GM19324 (cell line): ENCODE data around the gene ADARB2.

Experiments used
- ATAC-seq: cut with Tn5 transposase; IDR thresholded peaks from one replicate; pipeline ENCODE4 v1.9.1; 2021; ENCODE audit warnings: mild to moderate bottlenecking, moderate library complexity; ENCODE audit not compliant: unreplicated experiment, low FRiP score

ADARB2 gene

DNA sequence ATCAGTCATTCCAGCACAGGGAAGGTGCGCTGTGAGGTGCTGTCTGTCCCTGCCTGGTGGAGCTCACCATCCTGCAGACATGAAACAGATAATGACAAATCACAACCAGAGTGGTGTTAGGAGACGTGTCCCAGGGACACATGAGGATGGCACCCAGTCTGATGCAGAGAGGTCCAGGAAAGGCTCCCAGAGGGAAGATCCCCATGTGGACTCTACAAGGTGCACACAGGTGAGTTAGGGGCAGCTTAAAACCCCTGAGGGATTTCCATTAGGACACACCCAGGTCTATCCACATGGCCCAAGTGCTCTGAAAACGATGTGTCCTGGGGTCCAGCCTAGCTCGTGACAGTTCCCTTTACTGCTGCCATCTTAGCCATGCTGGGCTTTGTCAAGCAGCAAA is 91.4 kb downstream of the ADARB2 start:
- ATAC-seq: no peak

DNA sequence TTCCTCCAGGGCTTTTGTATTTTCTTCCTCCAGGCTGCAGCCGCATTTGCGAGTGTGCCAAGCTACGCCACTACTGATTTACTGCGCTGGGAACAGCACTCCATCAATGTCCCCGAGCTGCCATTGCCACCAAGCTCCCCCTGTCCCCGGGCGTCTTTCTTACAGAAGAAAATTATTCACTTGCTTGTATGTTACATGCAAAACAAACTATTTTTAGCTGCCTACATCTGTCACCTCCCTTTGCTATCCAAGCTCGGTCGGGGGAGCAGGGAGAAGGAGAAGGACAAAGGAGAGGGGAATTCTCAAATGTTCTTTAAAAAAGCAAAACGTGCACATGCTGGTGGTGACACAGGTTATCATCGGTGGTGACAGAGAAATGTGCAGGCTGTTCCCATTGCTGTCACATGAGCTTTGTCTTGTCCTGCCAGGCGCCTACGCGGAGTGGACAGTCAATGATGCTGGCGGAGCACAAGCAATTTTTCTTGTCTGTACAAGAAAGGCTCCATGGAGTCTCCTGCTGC is 93.1 kb downstream of the ADARB2 start:
- no peak for ATAC-seq

DNA sequence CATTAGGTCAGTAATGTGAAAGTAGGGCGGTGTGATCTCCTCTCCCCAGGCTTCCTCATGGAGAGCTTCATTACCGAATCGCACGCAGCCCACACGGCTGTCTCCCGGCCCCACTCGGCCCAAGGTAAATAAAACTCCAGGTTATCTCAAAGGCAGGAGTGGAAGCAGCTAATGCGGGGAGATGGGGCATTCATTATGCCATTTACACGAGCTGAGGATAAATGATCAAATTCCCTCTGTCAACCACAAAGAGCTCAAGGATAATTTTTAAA is 93.5 kb downstream of the ADARB2 start:
- no peak for ATAC-seq

DNA sequence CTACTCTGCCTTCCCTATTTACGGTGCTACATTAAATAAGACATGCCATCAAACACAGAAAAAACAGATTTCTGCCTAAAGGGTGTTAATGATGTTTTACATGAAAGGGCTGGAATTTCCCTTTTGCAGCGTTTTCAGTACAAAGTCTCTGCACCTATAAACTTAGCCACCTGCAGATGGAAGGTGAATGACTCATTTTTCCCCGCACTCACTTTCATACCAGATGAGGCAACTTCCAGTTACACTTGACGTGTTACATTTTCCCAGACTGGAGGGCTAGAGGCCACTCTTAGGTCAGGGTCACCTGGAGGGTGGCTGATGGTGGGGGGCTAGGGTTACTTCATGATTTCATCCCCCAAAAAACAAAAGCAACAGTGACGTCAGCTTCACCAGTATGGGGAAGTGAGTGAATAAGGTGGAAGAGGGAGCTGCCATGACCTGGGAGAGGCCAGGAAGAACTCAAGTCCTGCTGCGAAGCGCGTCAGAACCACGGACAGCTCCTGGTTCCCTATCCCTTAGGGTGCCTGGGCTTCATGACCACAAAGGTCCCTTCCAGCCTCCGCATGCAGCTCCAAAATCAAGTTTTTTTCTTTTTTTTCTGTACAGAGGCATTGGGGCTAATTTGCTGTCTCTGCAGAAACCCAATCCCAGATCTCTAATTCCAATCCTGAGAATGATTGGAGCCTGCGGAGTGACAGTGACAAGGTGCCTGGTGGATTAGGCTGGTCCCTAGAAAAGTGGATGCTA is 94.0 kb downstream of the ADARB2 start:
- no peak for ATAC-seq

DNA sequence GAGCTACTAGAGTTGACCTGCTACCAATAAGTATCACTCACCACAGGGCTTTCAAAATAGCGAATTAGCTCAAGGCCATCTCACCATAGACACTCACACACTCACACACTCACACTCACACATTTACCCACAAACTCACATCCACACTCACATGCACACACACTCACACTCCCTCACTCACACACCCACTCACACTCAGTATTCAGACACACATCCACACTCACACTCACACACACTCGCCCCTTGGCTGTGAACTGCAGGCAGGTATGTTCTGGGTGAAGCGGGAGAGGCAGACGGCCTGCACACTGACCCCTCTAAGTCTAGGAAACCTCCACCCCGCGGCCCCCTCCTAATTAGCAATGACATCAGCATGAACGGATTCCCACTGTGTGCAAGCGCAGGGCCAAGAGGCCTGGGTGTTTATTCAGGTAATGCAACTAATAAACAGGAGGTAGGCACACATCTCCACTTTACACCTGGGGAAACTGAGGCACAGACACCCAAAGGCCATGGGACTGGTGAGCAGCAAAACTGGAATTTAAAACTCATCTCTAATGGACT is 94.6 kb downstream of the ADARB2 start:
- ATAC-seq: no peak

DNA sequence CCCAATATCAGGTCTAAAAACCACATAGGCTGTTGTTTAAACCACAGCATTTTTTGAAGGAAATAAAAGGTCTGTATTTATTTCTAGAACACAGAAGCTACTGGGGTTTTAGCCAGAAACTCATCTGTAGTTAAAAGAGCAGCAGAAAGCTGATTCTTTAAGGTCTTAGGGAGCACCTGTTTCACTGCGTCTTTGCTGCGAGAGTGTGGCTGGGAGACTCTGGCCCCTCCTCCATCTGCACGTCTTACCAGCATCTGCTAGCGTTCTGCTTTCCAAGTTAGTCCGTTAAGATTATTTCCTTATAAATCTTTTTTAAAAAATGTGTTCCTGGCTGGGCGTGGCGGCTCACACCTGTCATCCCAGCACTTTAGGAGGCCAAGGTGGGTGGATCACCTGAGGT is 95.9 kb downstream of the ADARB2 start:
- ATAC-seq: no peak

DNA sequence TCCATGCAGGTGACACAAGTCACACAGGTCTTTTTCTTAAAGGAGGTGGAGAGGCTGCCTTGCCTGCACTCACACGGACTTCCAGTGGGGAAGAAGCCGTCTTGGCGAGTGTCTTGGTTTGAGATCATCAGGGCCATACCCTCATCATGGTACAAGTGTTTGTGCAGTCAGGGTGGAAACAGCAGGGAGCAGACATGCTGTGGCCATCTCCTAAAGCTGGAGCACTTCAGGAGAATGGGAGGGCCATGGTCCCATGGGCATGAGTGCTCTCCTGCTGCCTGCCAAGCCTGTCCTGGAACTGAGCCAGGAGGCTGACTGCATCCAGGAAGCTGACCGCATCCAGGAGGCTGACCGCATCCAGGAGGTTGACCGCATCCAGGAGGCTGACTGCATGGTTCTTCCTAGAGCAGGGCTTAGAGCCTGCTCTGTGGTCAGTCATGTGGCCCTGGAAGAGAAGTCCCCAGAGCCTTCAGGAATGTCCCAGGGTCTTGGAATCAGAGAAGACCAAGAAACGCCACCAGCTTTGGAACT is 98.4 kb downstream of the ADARB2 start:
- ATAC-seq: no peak

DNA sequence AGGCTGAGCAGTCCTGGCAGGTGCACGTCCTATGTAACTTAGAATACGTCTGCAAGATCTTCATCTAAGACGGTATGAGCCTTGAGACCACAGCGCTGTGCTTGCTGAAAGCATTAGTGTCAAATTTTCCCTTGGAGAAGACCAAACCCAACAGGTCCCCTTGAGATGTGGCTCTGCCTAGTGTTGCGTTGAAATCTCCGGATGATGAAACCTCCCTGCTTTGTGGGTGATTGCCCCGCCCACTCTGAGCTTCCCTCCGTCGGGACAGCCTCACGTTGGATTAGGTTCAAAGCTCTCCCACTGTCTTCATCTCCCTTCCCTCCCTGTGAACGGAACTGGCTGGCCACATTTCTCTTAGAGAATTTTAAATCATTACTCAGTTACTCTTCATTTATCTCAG is 102.0 kb downstream of the ADARB2 start:
- ATAC-seq: no peak

DNA sequence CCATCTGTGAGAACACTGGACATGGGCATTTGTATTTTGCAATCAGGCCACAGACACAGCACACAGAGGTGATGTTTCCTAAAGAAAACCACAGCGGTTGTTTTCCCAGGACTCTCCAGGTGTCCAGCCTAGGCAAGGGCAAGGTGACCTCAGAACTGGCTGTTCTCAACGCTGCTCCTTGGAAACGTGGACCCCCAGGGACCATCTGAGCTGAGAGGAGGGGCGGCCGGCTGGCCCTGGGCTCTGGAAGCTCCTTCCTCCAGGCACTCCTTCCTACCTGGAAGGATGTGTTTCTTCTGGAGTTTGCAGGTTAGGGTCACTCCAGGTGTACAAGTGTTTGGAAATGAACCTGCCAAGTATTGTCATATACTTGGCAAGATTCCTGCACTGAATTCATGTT is 103.1 kb downstream of the ADARB2 start:
- ATAC-seq: no peak

DNA sequence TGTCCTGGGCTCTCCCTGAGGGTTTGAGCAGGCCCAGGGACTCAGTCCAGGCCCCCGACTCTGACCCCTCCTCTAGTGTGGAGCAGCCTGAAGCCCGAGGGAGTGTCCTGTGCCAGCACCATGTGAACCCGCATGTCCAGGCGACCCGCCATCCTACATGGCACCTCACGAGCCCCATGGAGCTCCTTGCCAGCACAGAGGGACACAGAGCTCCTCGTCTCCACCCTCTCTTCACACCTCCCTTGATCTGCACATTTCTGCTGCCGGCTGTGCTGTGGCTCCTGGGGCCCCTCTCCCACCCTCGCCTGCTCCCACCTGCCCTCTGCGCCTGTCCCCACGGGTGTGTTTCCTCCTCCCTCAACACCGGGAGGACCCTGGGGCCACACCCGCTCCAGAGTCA is 103.5 kb downstream of the ADARB2 start:
- no peak for ATAC-seq

DNA sequence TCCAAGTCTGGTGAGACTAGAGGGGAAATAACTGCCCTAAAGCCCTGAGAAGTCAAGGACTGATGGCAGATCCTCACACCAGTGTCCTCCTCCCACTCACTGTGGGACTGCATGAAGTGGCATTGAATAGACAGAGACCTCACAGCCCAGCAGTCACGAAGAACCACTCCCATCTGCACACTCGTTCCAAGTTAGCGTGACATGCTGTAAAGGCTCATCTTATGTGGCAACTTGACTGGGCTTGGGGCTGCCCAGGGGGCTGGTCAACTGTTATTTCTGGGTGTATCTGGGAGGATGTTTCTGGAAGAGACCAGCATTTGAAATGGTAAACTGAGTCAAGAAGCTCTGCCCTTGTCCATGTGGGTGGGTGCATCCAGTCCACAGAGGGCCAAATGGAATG is 104.7 kb downstream of the ADARB2 start:
- no peak for ATAC-seq

DNA sequence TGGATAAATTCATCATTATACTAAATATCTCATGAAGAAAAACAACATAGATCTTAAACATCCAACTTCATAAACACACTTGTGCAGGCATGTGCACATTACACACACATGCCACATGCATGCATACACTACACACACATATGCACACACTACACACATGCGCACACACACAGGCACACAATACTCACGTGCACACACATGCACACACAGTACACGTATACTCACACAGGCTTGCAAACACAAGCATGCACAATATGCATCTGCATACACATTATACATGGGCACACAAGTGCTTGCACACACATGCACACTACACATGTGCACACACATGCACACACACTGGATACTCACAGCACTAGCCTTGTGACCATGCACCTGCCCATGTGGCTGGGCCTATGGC is 105.2 kb downstream of the ADARB2 start:
- ATAC-seq: no peak

DNA sequence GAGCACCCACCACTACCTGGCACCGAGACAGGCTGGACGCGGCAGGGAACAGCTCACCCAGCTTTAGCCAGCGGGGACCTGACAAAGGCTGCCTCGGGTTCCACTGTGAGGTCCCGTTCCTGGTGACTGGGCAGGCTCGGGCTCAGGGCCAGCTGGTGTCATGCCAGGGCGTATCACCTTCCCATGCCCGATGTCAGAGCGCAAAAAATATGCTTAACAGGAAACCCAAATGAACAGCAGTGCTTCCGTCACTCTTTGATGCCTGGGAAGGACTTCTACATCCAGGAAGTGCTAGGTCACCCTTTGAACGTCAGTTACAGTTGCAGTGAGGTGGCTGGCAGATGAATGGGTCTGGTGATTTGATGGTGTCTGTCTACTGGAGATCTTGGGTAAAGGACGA is 106.0 kb downstream of the ADARB2 start:
- no peak for ATAC-seq

DNA sequence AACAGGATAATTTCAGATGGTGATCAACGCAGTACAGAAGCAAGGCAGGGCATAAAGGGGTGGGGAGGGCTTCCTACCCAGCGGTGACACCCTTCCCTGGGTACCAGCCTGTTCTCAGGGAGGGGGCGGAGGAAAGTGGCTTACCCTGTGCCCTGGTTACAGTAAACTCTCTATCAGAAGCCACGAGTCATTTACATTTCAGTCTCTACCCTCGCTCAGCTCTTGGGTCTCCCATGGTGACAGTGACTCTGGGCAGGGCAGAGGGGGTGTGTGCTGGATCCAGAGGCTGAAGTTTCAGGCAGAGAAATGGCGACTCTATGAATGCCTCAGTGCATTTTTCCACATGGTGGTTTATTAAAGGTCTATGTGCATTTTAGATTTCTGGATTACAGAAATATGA is 107.0 kb downstream of the ADARB2 start:
- no peak for ATAC-seq

DNA sequence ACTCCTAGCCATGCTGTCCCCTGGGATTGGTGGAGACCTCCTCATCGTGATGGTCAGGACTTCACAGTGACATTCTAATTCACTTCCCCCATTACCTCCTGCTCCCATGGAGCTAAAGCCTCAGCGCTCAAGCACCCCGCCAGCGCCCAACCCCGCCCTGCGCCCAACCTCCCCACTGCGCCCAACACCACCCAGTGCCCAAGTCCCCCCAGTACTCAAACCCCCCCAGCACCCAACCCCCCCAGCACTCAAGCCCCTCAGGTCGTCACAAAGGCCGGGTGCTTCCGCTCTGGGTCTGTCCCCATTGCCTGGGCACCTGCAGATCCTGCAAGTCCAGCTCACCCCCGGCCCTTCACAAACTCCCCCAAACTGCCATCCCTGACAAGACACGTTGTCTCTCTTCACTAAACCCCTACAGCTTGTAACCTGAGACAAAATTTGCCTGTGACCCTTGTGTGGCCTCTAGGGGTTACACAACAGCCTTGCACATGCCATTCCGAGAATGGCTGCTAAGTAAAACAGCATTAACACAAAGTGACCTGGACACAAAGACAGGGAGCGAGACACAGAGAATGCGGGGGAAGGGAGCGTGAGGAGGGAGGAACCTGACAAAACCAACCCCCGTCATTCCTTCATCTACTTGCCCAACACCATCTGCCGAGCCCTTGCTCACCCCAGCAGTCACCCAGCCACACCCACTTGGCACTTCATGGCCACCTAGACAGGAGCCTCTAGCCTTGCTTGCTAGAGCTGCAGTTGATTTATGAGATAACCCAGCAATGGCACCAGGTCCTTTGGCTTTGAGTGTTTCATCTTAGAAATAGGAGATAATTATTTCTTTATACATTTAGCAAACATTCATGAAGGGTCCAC is 107.8 kb downstream of the ADARB2 start:
- ATAC-seq: no peak

DNA sequence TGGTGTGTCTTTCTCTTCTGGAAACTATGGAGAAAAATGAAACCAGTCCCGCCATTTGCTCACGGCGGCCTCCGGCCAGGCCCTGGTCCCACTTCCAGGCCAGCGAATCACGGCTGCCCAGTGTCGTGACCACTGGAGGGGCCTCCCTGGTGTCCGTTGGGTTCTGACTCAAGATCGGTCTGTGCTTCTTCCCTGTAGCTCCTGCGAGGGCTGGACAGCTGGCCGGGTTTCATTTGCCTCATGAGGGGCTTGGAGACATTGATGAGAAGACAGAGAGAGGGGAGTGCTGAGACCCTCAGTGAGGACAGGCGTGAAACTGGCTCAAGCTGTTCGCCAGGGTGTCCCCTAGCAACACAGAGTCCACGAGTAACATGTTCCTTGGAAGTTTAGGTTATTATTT is 108.6 kb downstream of the ADARB2 start:
- no peak for ATAC-seq

DNA sequence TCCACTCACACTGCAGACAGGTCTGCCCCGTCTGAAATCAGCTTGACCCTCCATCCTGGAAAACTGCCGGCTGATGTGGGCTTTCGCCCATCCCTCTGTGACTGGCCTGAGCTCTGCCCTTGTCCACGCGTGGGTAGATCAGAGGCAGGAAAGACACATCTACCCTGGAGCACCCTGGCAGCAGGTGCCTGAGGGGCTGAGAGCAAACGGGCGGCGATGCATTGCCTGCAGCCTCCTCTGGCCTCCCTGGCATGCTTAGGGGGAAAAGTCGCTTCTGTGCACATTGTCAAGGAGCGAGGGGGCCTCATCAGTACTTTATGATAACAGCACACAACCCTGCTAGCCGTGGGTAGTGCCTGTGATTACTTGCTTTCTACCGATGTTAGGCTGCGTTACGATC is 109.4 kb downstream of the ADARB2 start:
- ATAC-seq: no peak

DNA sequence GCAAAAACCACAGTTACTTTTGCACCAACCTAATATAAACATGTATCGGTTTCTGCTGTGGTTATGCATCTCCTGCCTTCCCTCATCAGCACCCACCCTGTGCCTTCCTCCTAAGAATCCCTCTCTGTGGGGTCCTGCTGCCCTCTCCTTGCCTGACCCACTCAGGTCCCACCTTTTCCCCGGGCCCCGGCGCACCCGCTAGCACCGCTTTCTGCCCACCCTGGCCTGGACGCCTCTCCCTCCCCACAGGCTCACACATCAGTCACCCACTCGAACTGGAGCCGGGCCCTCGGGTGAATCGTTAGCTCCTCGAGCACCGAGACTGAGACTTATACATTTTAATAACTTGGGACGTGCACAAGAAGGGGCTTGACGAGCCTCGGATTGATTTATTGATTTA is 110.5 kb downstream of the ADARB2 start:
- no peak for ATAC-seq

DNA sequence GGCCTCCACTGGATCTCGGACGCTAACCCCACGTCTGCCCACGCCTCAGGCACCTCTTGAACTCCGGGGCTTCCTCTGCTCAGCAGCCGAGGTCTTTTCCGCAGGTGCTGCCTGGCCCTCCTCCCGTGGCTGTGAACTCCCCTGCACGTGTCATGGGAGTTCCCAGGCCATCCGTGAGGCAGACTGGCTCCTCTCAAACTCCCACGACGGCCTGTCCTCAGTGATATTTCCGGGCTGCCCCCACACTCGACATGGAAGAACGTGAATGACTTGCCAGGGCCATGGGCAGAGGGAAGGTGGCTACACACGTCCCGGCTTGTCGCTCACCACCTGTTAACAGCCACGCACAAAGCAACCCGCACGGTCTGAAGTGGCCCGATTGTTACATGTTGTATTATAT is 110.9 kb downstream of the ADARB2 start:
- no peak for ATAC-seq

DNA sequence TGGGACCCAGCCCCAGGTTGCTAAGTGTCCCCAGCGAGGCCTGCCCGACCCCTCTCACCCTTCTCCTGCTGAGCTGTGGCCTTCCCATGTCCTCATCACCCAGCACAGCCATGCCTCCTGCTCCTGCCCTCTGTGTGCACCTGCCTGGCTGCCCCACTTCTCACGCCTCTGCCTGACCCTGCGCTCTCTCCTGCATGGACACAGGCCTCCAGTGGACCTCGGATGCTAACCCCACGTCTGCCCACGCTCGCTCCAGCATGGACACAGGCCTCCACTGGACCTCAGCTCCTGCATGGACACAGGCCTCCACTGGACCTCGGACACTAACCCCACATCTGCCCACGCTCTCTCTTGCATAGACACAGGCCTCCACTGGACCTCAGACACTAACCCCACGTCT is 111.6 kb downstream of the ADARB2 start:
- ATAC-seq: no peak

DNA sequence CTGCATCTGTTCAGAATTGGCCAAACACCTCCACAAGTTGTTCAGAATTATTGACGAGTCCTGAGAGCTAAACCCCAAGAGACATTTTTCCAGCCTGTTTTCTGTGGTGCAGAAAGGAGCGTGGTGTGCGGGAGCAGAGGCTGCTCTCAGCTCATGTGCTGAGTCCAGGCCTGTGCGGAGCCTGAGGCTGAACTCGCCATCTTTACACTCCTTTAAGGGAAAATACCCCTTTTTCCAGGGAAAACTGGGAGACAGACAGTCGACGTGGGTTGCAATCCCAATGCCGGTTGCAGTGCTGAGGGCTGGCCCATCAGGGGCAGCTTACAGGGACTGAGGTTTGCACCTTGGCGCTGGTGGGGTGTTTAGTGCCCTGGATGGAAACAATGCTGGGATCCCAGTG is 112.2 kb downstream of the ADARB2 start:
- no peak for ATAC-seq
